B cell (primary cell): ENCODE measurements around the gene REEP5. TPM values are rescaled to one million over a fixed set of nuclear protein-coding genes. Genes with fewer than 3 reads are reported as not detected.

Experiments
- ATAC-seq: fragments of 200-7000 bp; cut with Tn5 transposase; one replicate; pipeline ENCODE4 v1.10.0; 2021; ENCODE audit warnings: low read depth, mild to moderate bottlenecking, moderate number of reproducible peaks, moderate library complexity
- CTCF ChIA-PET: fragments of 350-600 bp; sonication (Branson Sonifier 250); formaldehyde crosslinking; loops from one replicate; lab custom pipeline; 2021; ENCODE audit warnings: antibody characterized with exemption, inconsistent platforms; lab: Charles Lee
- POLR2A ChIA-PET: fragments of 350-600 bp; sonication (Branson Sonifier 250); formaldehyde crosslinking; loops from one replicate; lab custom pipeline; 2021; ENCODE audit warnings: antibody characterized with exemption; lab: Charles Lee
- DNase-seq: peaks from one replicate; pipeline ENCODE4 v3.0.0; 2013
- H2AFZ ChIP-seq: 2 replicates; pipeline ENCODE4 v1.6.1; 2012; ENCODE audit warnings: mild to moderate bottlenecking, low read depth, low read length; ENCODE audit not compliant: insufficient read depth, poor library complexity, severe bottlenecking
- H3K27ac ChIP-seq, 2 donors: 1 replicate in 1 of 2; 2 replicates in 1 of 2; pipeline ENCODE4 v1.5.1; 2012 to 2013; ENCODE audit warnings: low read length in 2 of 2, mild to moderate bottlenecking in 2 of 2, moderate library complexity in 1 of 2
- H3K27me3 ChIP-seq, 4 experiments: fragments of 200-600 bp in 1 of 4; sonication (generic) in 1 of 4; replicated peaks in 1 of 4; 1 replicate in 2 of 4; 2 replicates in 2 of 4; pipeline versions ENCODE4 v1.6.1 to v1.7.0; 2013 to 2016; ENCODE audit warnings: low read length in 3 of 4, mild to moderate bottlenecking in 2 of 4, mixed read lengths in 1 of 4, moderate library complexity in 1 of 4; ENCODE audit not compliant: insufficient read depth in 4 of 4, control insufficient read depth in 3 of 4; ENCODE audit errors: control extremely low read depth in 1 of 4
- H3K36me3 ChIP-seq, 2 experiments: replicated peaks in 1 of 2; 1 replicate in 1 of 2; 2 replicates in 1 of 2; pipeline versions ENCODE4 v1.6.1 to v1.7.1; 2013; ENCODE audit warnings: low read length in 1 of 2; ENCODE audit not compliant: insufficient read depth in 2 of 2, control insufficient read depth in 1 of 2; ENCODE audit errors: control extremely low read depth in 1 of 2, extremely low read depth in 1 of 2
- H3K4me1 ChIP-seq, 2 donors: fragments of 200-600 bp in 1 of 2; sonication (generic) in 1 of 2; 1 replicate in 1 of 2; 2 replicates in 1 of 2; pipeline versions ENCODE4 v1.5.1 to v1.6.1; 2013 to 2017; ENCODE audit warnings: low read length in 2 of 2; ENCODE audit not compliant: control insufficient read depth in 2 of 2, insufficient read depth in 2 of 2
- H3K4me2 ChIP-seq: replicated peaks from 2 replicates; pipeline ENCODE3; 2012; ENCODE audit warnings: mild to moderate bottlenecking, low read depth, low read length; ENCODE audit not compliant: poor library complexity, severe bottlenecking
- H3K4me3 ChIP-seq, 5 experiments: fragments of 200-600 bp in 1 of 5; sonication (generic) in 1 of 5; 1 replicate in 3 of 5; 2 replicates in 2 of 5; pipeline versions ENCODE4 v1.5.1 to v1.7.0; 2011 to 2016; ENCODE audit warnings: low read length in 4 of 5, mild to moderate bottlenecking in 4 of 5, low read depth in 2 of 5, control low read depth in 1 of 5, moderate library complexity in 1 of 5; ENCODE audit not compliant: insufficient read depth in 1 of 5; ENCODE audit errors: control extremely low read depth in 1 of 5, extremely low read depth in 1 of 5
- H3K79me2 ChIP-seq: fragments of 200-600 bp; sonication (generic); one replicate; pipeline ENCODE4 v1.6.0; 2016; ENCODE audit warnings: low read length; ENCODE audit not compliant: control insufficient read depth, insufficient read depth
- H3K9ac ChIP-seq: fragments of 200-600 bp; sonication (generic); 2 replicates; pipeline ENCODE4 v1.6.1; 2017; ENCODE audit warnings: mild to moderate bottlenecking, low read length, moderate library complexity
- H3K9me3 ChIP-seq, 3 donors: one replicate each; pipeline versions ENCODE4 v1.6.1 to v1.7.1; 2013; ENCODE audit warnings: low read length in 2 of 3; ENCODE audit not compliant: control insufficient read depth in 2 of 3, insufficient read depth in 1 of 3; ENCODE audit errors: control extremely low read depth in 1 of 3
- H4K20me1 ChIP-seq: 2 replicates; pipeline ENCODE4 v1.6.0; 2012; ENCODE audit warnings: mild to moderate bottlenecking, low read length; ENCODE audit not compliant: insufficient read depth, control insufficient read depth, poor library complexity, severe bottlenecking
- H3K27ac Mint-ChIP-seq: one replicate; pipeline ENCODE4 v1.8.0; 2021; ENCODE audit warnings: mixed read lengths
- H3K27me3 Mint-ChIP-seq: one replicate; pipeline ENCODE4 v1.8.0; 2021; ENCODE audit warnings: mixed read lengths
- H3K4me1 Mint-ChIP-seq: one replicate; pipeline ENCODE4 v1.8.0; 2021; ENCODE audit warnings: mixed read lengths
- H3K4me3 Mint-ChIP-seq: one replicate; pipeline ENCODE4 v1.8.0; 2021; ENCODE audit warnings: mixed read lengths
- H3K9me3 Mint-ChIP-seq: one replicate; pipeline ENCODE4 v1.8.0; 2022; ENCODE audit warnings: mixed read lengths; ENCODE audit not compliant: insufficient read depth
- CTCF ChIP-seq: fragments of 200-600 bp; IDR thresholded peaks from one replicate; pipeline ENCODE4 v1.8.0; 2022; ENCODE audit warnings: antibody characterized with exemption, mild to moderate bottlenecking
- EZH2 ChIP-seq: IDR thresholded peaks from 2 replicates; pipeline ENCODE4 v1.6.1; 2012; ENCODE audit warnings: borderline replicate concordance, low read depth, mild to moderate bottlenecking, moderate library complexity, low read length; ENCODE audit not compliant: insufficient read depth, poor library complexity, severe bottlenecking
- WGBS: methylation state at CpG from one replicate; pipeline ENCODE4 v1.1.5; 2013; ENCODE audit warnings: missing lambda C conversion rate; ENCODE audit not compliant: insufficient coverage; 5-methylcytosine and 5-hydroxymethylcytosine counted together
- intact Hi-C: fragments of 100-400 bp; cut with micrococcal nuclease; formaldehyde crosslinking; loops from one replicate; pipeline ENCODE4 v1.10.0; 2022
- polyA plus RNA-seq: library from polyadenylated mRNA; depleted of rRNA; stranded (reverse); fragments of >200 nt; gene quantifications from 2 replicates; pipeline ENCODE4 v1.2.3, GENCODE V29; 2012
- total RNA-seq, 2 donors: library from RNA; stranded (reverse); fragments of 120-200 nt in 1 of 2; gene quantifications; 1 replicate in 1 of 2; 2 replicates in 1 of 2; pipeline versions ENCODE4 v1.2.3 to v1.2.4, GENCODE V29; 2013 to 2022

The REEP5 gene
- total and polyA plus RNA-seq, 2 donors (not counting 1 experiment from before 2014, with no cell fraction given), result 39.2 to 55.9 TPM

- POLR2A ChIA-PET, result interaction anchor here (0.7 kb wide), 1 partner anchor 30 kb away, joined by 4 read pairs; no protein-coding TSS in a partner anchor
- Histone ChIP-seq H4K20me1 (peaks cover 45% of the 10 kb centered on the region), H3K4me2 (no peak overlapping the region)
These were observed 19.5 kb downstream of the REEP5 start for GRCh38 chr5:112902561-112902960.

More at GRCh38 chr5:112902561-112902960, 19.5 kb downstream of the REEP5 start:
- Mint-ChIP-seq H3K4me1 (peaks cover 28% of the 10 kb centered on the region), H3K27me3 (no peaks in the 10 kb centered on the region), H3K4me3 (no peak overlapping the region), H3K9me3 (no peaks in the 10 kb centered on the region), H3K27ac (no peak overlapping the region)
- no peaks in the 10 kb centered on the region for H3K9me3 ChIP-seq
- intact Hi-C loops, result no loop called here
- H3K9ac ChIP-seq, result no peak overlapping the region
- no peak overlapping the region for H3K4me3 ChIP-seq
- peak overlapping the region in 1 of 2 donors; percentile 34 for H3K27ac ChIP-seq
- no CpG with 5 or more reads among the region's 3 CpGs for WGBS
- no peak for DNase-seq
- H3K27me3 ChIP-seq, result no peaks in the 10 kb centered on the region
- peaks cover 82% of the 10 kb centered on the region for H3K79me2 ChIP-seq
- H3K4me1 ChIP-seq, result peaks cover 14 to 16% of the 10 kb centered on the region in 2 donors
- CTCF ChIA-PET, result interaction anchor here (1.6 kb wide), 1 partner anchor 19 kb away, joined by 4 read pairs; the partner anchor contains the start of gene REEP5
- peaks cover 9 to 61% of the 10 kb centered on the region in 2 experiments for H3K36me3 ChIP-seq
- no peak for ATAC-seq
- H2AFZ ChIP-seq, result no peak overlapping the region
- TF ChIP-seq EZH2, result no peak
- no peak for TF ChIP-seq CTCF
